GM18519 (cell line): ENCODE data around the gene MAD2L1BP.
"Not testable (repeated sequence)": the region's sequence is repeated elsewhere in the genome, so short reads cannot be mapped to it uniquely, and the experiment has no call there.

Experiments
- ATAC-seq: cut with Tn5 transposase; IDR thresholded peaks from one replicate; pipeline ENCODE4 v1.9.1; 2021; ENCODE audit warnings: mild to moderate bottlenecking, moderate library complexity; ENCODE audit not compliant: unreplicated experiment, low FRiP score

The MAD2L1BP gene

GRCh38 chr6:43625393-43625992 lies 10.1 kb upstream of the MAD2L1BP start:
- no peak for ATAC-seq

GRCh38 chr6:43627008-43627825 lies 8.4 kb upstream of the MAD2L1BP start:
- no peak for ATAC-seq

- no peak for ATAC-seq
These were observed 7.1 kb upstream of the MAD2L1BP start for GRCh38 chr6:43628393-43629103.

GRCh38 chr6:43629104-43629504 lies 6.5 kb upstream of the MAD2L1BP start, which contains the start of gene GTPBP2:
Gene GTPBP2 (minus strand): TSS chr6:43629264. CDS start chr6:43629162, 102 bp downstream.
- ATAC-seq = peak; percentile 71

- peak; percentile 48 for ATAC-seq
These were observed 5.9 kb upstream of the MAD2L1BP start for GRCh38 chr6:43629505-43630300.

GRCh38 chr6:43630980-43631619 lies 4.5 kb upstream of the MAD2L1BP start:
- ATAC-seq = no peak

- not testable (repeated sequence) for ATAC-seq
These were observed 2.6 kb upstream of the MAD2L1BP start for GRCh38 chr6:43633002-43633401.

- no peak for ATAC-seq
These were observed 837 bp upstream of the MAD2L1BP start for GRCh38 chr6:43634702-43635303.

GRCh38 chr6:43636308-43636659 lies 644 bp downstream of the MAD2L1BP start:
- no peak for ATAC-seq

GRCh38 chr6:43639984-43640800 lies 4.6 kb downstream of the MAD2L1BP start:
- no peak for ATAC-seq

- no peak for ATAC-seq
These were observed 9.4 kb downstream of the MAD2L1BP start, which contains the start of gene RSPH9 for GRCh38 chr6:43644940-43645612. Gene RSPH9 (plus strand): TSS chr6:43645036. CDS start chr6:43645099, 63 bp downstream.

GRCh38 chr6:43645613-43645964 lies 9.9 kb downstream of the MAD2L1BP start:
- ATAC-seq = no peak

- ATAC-seq = no peak
These were observed 12.0 kb downstream of the MAD2L1BP start for GRCh38 chr6:43647613-43648012.

- ATAC-seq = no peak
These were observed 12.6 kb downstream of the MAD2L1BP start for GRCh38 chr6:43648248-43648647.

- ATAC-seq = not testable (repeated sequence)
These were observed 17.2 kb downstream of the MAD2L1BP start for GRCh38 chr6:43652822-43653221.

- ATAC-seq = no peak
These were observed 21.7 kb downstream of the MAD2L1BP start for GRCh38 chr6:43657221-43657802.

- no peak for ATAC-seq
These were observed 22.5 kb downstream of the MAD2L1BP start for GRCh38 chr6:43658161-43658560.

GRCh38 chr6:43662948-43663347 lies 27.3 kb downstream of the MAD2L1BP start:
- ATAC-seq = not testable (repeated sequence)
